B cell (primary cell): ENCODE results near the gene SMARCA4.

Experiments
- CTCF ChIP-seq: fragments of 200-600 bp; IDR thresholded peaks from one replicate; pipeline ENCODE4 v1.8.0; 2022; ENCODE audit warnings: antibody characterized with exemption, mild to moderate bottlenecking
- EZH2 ChIP-seq: IDR thresholded peaks from 2 replicates; pipeline ENCODE4 v1.6.1; 2012; ENCODE audit warnings: borderline replicate concordance, low read depth, mild to moderate bottlenecking, moderate library complexity, low read length; ENCODE audit not compliant: insufficient read depth, poor library complexity, severe bottlenecking

GRCh38 chr19:10919352-10920287, 41.2 kb upstream of the SMARCA4 start:
- no peak for TF ChIP-seq CTCF
- TF ChIP-seq EZH2: no peak
